AG09319 (cell line): ENCODE measurements around the gene ANKRD6.

Experiments used
- DNase-seq: peaks from one replicate; pipeline ENCODE4 v3.0.0-alpha.2; 2010; ENCODE audit warnings: low read depth; ENCODE audit errors: extremely low read depth
- CTCF ChIP-seq: IDR thresholded peaks from 2 replicates; pipeline ENCODE4 v1.5.1; 2011; ENCODE audit warnings: low read depth, mild to moderate bottlenecking, inconsistent platforms, low read length, moderate library complexity

ANKRD6 gene

DNA sequence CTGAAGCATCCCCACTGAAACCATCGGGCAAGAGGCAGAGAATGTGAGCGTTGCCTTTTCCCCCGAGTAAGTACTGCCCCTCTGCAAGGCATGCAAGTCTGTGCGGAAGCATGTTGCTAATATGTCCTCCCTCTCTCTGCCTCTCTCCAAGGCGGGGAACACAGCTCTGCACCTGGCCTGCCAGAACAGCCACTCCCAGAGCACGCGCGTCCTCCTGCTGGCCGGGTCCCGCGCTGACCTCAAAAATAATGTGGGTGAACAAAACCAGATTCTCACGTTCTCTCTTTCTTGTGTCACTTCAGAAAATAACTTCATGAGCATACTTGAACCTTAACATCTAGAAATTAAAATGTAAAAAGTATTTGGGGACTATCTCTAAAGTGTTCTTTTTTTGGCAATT, 179.2 kb downstream of the ANKRD6 start:
- no peak for TF ChIP-seq CTCF
- DNase-seq, result no peak

DNA sequence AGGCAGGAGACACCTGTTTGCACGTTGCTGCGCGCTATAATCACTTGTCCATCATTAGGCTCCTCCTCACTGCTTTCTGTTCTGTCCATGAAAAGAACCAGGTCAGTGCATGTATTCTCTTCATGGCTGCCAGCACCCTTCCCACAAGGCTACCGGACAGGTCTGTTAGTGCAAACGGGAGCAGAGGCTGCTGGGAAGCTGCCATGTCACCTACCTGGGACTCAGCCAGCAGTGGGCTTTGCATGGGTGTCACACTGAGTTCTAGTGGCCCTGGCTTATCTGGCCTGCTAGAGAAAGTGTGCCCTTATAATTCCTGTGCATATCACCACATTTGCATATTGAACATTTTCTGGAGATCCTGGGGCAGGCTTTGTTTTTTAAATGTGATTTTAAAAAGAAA, 180.8 kb downstream of the ANKRD6 start:
- no peak for DNase-seq
- no peak for TF ChIP-seq CTCF

DNA sequence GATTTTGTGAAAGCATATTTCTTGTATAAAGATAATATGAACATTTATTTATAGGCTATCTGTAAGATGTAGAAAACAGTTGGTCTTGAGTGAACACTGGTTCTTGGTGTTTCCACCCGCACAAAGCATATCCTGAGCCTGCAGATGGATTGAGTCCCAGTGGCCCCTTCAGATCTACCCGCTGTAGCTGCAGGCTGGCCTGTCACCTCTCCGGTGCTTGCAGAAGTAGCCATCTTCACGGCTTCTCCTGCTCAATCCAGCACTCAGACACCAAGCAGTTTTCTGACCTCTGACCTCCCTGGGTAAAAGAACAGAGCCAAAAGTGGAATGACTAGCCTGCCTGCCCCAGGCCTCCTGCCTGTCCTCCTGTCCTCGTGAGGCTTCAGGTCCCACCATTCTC, 182.9 kb downstream of the ANKRD6 start:
- no peak for TF ChIP-seq CTCF
- DNase-seq, result no peak

- DNase-seq, result no peak
- TF ChIP-seq CTCF, result no peak
Measured at GRCh38 chr6:89616531-89616930, 183.6 kb downstream of the ANKRD6 start.

- no peak for DNase-seq
- TF ChIP-seq CTCF, result no peak
Measured at GRCh38 chr6:89618026-89618425, 185.1 kb downstream of the ANKRD6 start.

- DNase-seq, result no peak
- TF ChIP-seq CTCF, result no peak
Measured at GRCh38 chr6:89619567-89619966, 186.6 kb downstream of the ANKRD6 start.

- no peak for DNase-seq
- no peak for TF ChIP-seq CTCF
Measured at GRCh38 chr6:89623749-89624148, 190.8 kb downstream of the ANKRD6 start.
